Panc1 (cell line): ENCODE results near the gene CANX. TPM values are rescaled to one million over a fixed set of nuclear protein-coding genes. Genes with fewer than 3 reads are reported as not detected.

Source experiments
- ATAC-seq: fragments of 200-7000 bp; cut with Tn5 transposase; 2 replicates; pipeline ENCODE4 v1.9.1; 2020; ENCODE audit warnings: mild to moderate bottlenecking, moderate library complexity
- BruUV-seq: library from RNA; stranded (reverse); fragments of 400-500 nt; replicated peaks from 2 replicates; lab custom pipeline; 2021; lab: Mats Ljungman, UMichigan
- CTCF ChIA-PET: fragments of 300-600 bp; sonication (Branson Sonifier 250); formaldehyde crosslinking; loops from one replicate; lab custom pipeline; 2022; ENCODE audit warnings: antibody characterized with exemption; lab: Charles Lee
- POLR2A ChIA-PET: fragments of 300-600 bp; sonication (Branson Sonifier 250); formaldehyde crosslinking; loops from one replicate; lab custom pipeline; 2022; ENCODE audit warnings: antibody characterized with exemption; lab: Charles Lee
- DNase-seq: peaks from one replicate; pipeline ENCODE4 v3.0.0-alpha.2; 2010; ENCODE audit warnings: low read depth, low spot score
- H3K27ac ChIP-seq: 2 replicates; pipeline ENCODE4 v1.5.1; 2011; ENCODE audit warnings: mild to moderate bottlenecking, low read length, inconsistent platforms
- H3K27me3 ChIP-seq: fragments of 200-500 bp; sonication (Bioruptor generic); 2 replicates; pipeline ENCODE4 v1.6.0; 2014; ENCODE audit warnings: low read length, inconsistent platforms; ENCODE audit not compliant: control insufficient read depth, insufficient read depth
- H3K36me3 ChIP-seq: fragments of 200-500 bp; sonication (Bioruptor generic); 2 replicates; pipeline ENCODE4 v1.5.1; 2014; ENCODE audit warnings: inconsistent platforms, mild to moderate bottlenecking, low read length, moderate library complexity; ENCODE audit not compliant: control insufficient read depth, insufficient read depth
- H3K4me1 ChIP-seq: 2 replicates; pipeline ENCODE4 v1.5.1; 2011; ENCODE audit warnings: inconsistent platforms, mild to moderate bottlenecking, low read length, moderate library complexity; ENCODE audit not compliant: control insufficient read depth, insufficient read depth
- H3K4me3 ChIP-seq, 2 experiments: 2 replicates each; pipeline ENCODE4 v1.5.1; 2011 to 2012; ENCODE audit warnings: low read depth in 2 of 2, low read length in 2 of 2, mild to moderate bottlenecking in 2 of 2, inconsistent platforms in 1 of 2, moderate library complexity in 1 of 2
- H3K9me3 ChIP-seq: fragments of 200-500 bp; sonication (Bioruptor generic); 2 replicates; pipeline ENCODE4 v1.5.1; 2014; ENCODE audit warnings: low read depth, mild to moderate bottlenecking, inconsistent platforms, low read length, moderate library complexity; ENCODE audit not compliant: control insufficient read depth, insufficient read depth
- CTCF ChIP-seq: fragments of 450-650 bp; IDR thresholded peaks from 2 replicates; pipeline ENCODE4 v1.5.1; 2017; ENCODE audit warnings: mild to moderate bottlenecking
- POLR2AphosphoS5 ChIP-seq: IDR thresholded peaks from 2 replicates; pipeline ENCODE4 v1.6.1; 2012; ENCODE audit warnings: mild to moderate bottlenecking, low read depth, low read length, moderate library complexity
- REST ChIP-seq, 2 experiments: IDR thresholded peaks; 2 replicates each; pipeline ENCODE4 v1.6.1; 2011 to 2012; ENCODE audit warnings: low read depth in 2 of 2, control low read depth in 1 of 2, low read length in 1 of 2, mild to moderate bottlenecking in 1 of 2, moderate library complexity in 1 of 2; ENCODE audit not compliant: insufficient read depth in 1 of 2
- SIN3A ChIP-seq: IDR thresholded peaks from 2 replicates; pipeline ENCODE4 v1.6.1; 2012; ENCODE audit warnings: low read depth, mild to moderate bottlenecking, low read length, moderate library complexity, borderline replicate concordance; ENCODE audit not compliant: insufficient read depth
- TCF7L2 ChIP-seq: IDR thresholded peaks from 2 replicates; pipeline ENCODE4 v1.6.1; 2011; ENCODE audit warnings: mild to moderate bottlenecking, low read depth, low read length, inconsistent platforms
- in situ Hi-C: cut with HindIII; loops from 2 replicates; pipeline ENCODE4 v1.10.0; 2016; ENCODE audit warnings: low sequenced_read_pairs, low pct_unique_long_range_greater_than_20kb
- intact Hi-C: fragments of 100-400 bp; cut with micrococcal nuclease; formaldehyde crosslinking; loops from one replicate; pipeline ENCODE4 v1.10.0; 2022; ENCODE audit not compliant: unreplicated experiment
- total RNA-seq: library from RNA; stranded (reverse); gene quantifications from one replicate; pipeline ENCODE4 v1.2.1, GENCODE V29; 2021; ENCODE audit not compliant: unreplicated experiment

The CANX gene
- total RNA-seq, 1 experiment from 2014 or later, result 707 TPM

- Histone ChIP-seq H3K36me3 (no peaks in the 10 kb centered on the region; the same call in 1 of the 2 replicates), H3K9me3 (no peaks in the 10 kb centered on the region), H3K4me3 (peak overlapping the region; percentile 83 to 84), H3K4me1 (no peaks in the 10 kb centered on the region; the same call in 1 of the 2 replicates), H3K27me3 (no peaks in the 10 kb centered on the region), H3K27ac (peak overlapping the region; percentile 93)
- POLR2A ChIA-PET, result interaction anchor here (0.5 to 0.7 kb wide), 2 partner anchors 149 to 175 kb away, joined by 7 to 9 read pairs; no protein-coding TSS in a partner anchor
- 0 out of 4 replicates have a peak, but pooled peaks of 1 of the 2 experiments have one; percentile 6 for TF ChIP-seq REST (IDR thresholded peaks at IDR 0.05; ENCODE audit: insufficient read depth in 1 of 2, low read depth in 2 of 2, low read length in 1 of 2)
- no peak for TF ChIP-seq SIN3A
- no peak for TF ChIP-seq CTCF
- TF ChIP-seq POLR2AphosphoS5, result peak; percentile 97
- 0 out of 2 replicates have a peak, but pooled peaks have one; percentile 40 for TF ChIP-seq TCF7L2
- CTCF ChIA-PET, result no interaction called here
- ATAC-seq (peak; percentile 96), DNase-seq (peak; percentile 82)
- in situ Hi-C loops (no loop called here), intact Hi-C loops (no loop called here)
- BruUV-seq, result no TSS peak
Measured at GRCh38 chr5:179678223-179679013, 20.3 kb upstream of the CANX start.

- Histone ChIP-seq H3K36me3 (no peaks in the 10 kb centered on the region; the same call in 1 of the 2 replicates), H3K27ac (peak overlapping the region; percentile 93), H3K4me3 (peak overlapping the region; percentile 83 to 84), H3K4me1 (no peaks in the 10 kb centered on the region; the same call in 1 of the 2 replicates), H3K9me3 (no peaks in the 10 kb centered on the region), H3K27me3 (no peaks in the 10 kb centered on the region)
- ChIA-PET POLR2A (no interaction called here), CTCF (no interaction called here)
- in situ Hi-C loops, result no loop called here
- ATAC-seq (peak; percentile 69), DNase-seq (no peak)
- TF ChIP-seq CTCF (no peak; the same call in 1 of the 2 replicates), REST (IDR thresholded peaks at IDR 0.05; ENCODE audit: insufficient read depth in 1 of 2, low read depth in 2 of 2, low read length in 1 of 2) (peak in 1 of 2 experiments; percentile 16; a peak in 1 of 4 replicates)
- no TSS peak for BruUV-seq
- intact Hi-C loops, result no loop called here
Measured at GRCh38 chr5:179679014-179679674, 19.6 kb upstream of the CANX start.
